ENCODE results near the gene SNED1.

SNED1 gene

DNA sequence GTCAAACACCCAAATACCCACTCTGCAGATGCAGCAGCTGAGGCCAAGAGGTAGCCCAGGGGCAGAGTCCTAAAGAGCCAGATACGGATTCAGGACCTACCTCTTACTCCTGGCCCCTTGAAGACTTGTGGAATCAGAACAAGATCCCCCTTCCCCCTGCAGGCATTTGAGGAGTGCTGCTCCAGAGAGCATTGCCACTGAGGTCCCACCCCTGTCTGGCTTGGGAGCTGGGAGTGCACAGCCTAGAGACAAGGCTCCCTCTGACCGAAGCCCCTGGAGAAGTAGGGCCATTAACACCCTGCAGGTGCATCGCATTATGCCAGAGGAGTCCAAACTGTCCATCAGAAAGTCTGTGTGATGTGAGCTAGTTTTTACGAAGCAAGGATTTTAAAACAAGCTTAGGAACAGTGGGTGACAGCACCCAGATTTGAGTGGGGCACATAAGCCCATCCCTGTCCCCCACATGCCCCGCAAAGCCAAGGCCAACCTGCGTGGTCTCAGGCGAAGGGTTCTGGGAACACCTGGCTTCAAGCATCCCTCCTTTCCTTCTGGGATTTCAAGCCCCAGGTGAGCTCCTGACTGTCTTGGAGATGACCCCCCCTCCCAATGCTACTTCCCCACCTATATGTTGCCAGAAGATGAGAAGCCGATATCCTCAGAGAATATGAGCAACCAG lies 55.3 kb downstream of the SNED1 start:
- Histone ChIP-seq H3K27ac (ENCODE audit: low read length) (no peak overlapping the region), H3K4me2 (ENCODE audit: insufficient read depth, low read length) (no peak overlapping the region), H4K20me1 (ENCODE audit: insufficient read depth, low read length) (peaks cover 5% of the 10 kb centered on the region; the same call in 1 of the 2 replicates), H3K9ac (ENCODE audit: low read depth, low read length) (no peak overlapping the region), H3K27me3 (ENCODE audit: insufficient read depth, low read length, poor library complexity) (no peaks in the 10 kb centered on the region), H3K9me3 (ENCODE audit: insufficient read depth, low read length, severe bottlenecking) (no peaks in the 10 kb centered on the region), H3K79me2 (ENCODE audit: insufficient read depth, low read length) (no peaks in the 10 kb centered on the region), H3K4me1 (ENCODE audit: insufficient read depth, low read length) (no peaks in the 10 kb centered on the region), H2AFZ (ENCODE audit: low read depth, low read length) (no peak overlapping the region), H3K4me3 (ENCODE audit: low read depth in 1 of 2, low read length in 2 of 2) (no peak overlapping the region), H3K36me3 (ENCODE audit: insufficient read depth, low read length) (no peaks in the 10 kb centered on the region)
- DNase-seq (no peak), ATAC-seq (ENCODE audit: insufficient read depth, low read depth) (no peak)
- no peak for TF ChIP-seq CTCF (IDR thresholded peaks at IDR 0.05; ENCODE audit: borderline replicate concordance, extremely low read depth, low read length, poor library complexity, severe bottlenecking)
- no peak for TF ChIP-seq EZH2 (IDR thresholded peaks at IDR 0.05; ENCODE audit: borderline replicate concordance, low read depth, low read length, severe bottlenecking)

- no peak for DNase-seq
- H4K20me1 ChIP-seq (ENCODE audit: insufficient read depth, low read length): no peaks in the 10 kb centered on the region
- no peak overlapping the region for H3K9ac ChIP-seq (ENCODE audit: low read depth, low read length)
- H3K4me3 ChIP-seq (ENCODE audit: low read depth in 1 of 2, low read length in 2 of 2): no peak overlapping the region
- H3K36me3 ChIP-seq (ENCODE audit: insufficient read depth, low read length): no peaks in the 10 kb centered on the region
- H3K9me3 ChIP-seq (ENCODE audit: insufficient read depth, low read length, severe bottlenecking): no peaks in the 10 kb centered on the region
- H3K4me1 ChIP-seq (ENCODE audit: insufficient read depth, low read length): no peaks in the 10 kb centered on the region
- H3K79me2 ChIP-seq (ENCODE audit: insufficient read depth, low read length): no peaks in the 10 kb centered on the region
- H3K27ac ChIP-seq (ENCODE audit: low read length): no peak overlapping the region
- TF ChIP-seq CTCF (IDR thresholded peaks at IDR 0.05; ENCODE audit: borderline replicate concordance, extremely low read depth, low read length, poor library complexity, severe bottlenecking): no peak
- TF ChIP-seq EZH2 (IDR thresholded peaks at IDR 0.05; ENCODE audit: borderline replicate concordance, low read depth, low read length, severe bottlenecking): no peak
- ATAC-seq (ENCODE audit: insufficient read depth, low read depth): no peak
- H2AFZ ChIP-seq (ENCODE audit: low read depth, low read length): no peak overlapping the region
- H3K4me2 ChIP-seq (ENCODE audit: insufficient read depth, low read length): no peak overlapping the region
- no peaks in the 10 kb centered on the region for H3K27me3 ChIP-seq (ENCODE audit: insufficient read depth, low read length, poor library complexity)
Observed at GRCh38 chr2:241061275-241061674, 62.9 kb downstream of the SNED1 start.

- Histone ChIP-seq H3K27me3 (ENCODE audit: insufficient read depth, low read length, poor library complexity) (no peaks in the 10 kb centered on the region), H3K9ac (ENCODE audit: low read depth, low read length) (no peak overlapping the region), H3K36me3 (ENCODE audit: insufficient read depth, low read length) (no peaks in the 10 kb centered on the region), H2AFZ (ENCODE audit: low read depth, low read length) (no peak overlapping the region), H3K4me1 (ENCODE audit: insufficient read depth, low read length) (no peaks in the 10 kb centered on the region), H3K4me3 (ENCODE audit: low read depth in 1 of 2, low read length in 2 of 2) (no peak overlapping the region), H3K79me2 (ENCODE audit: insufficient read depth, low read length) (no peaks in the 10 kb centered on the region), H3K4me2 (ENCODE audit: insufficient read depth, low read length) (no peak overlapping the region), H3K9me3 (ENCODE audit: insufficient read depth, low read length, severe bottlenecking) (no peaks in the 10 kb centered on the region), H3K27ac (ENCODE audit: low read length) (no peak overlapping the region), H4K20me1 (ENCODE audit: insufficient read depth, low read length) (no peaks in the 10 kb centered on the region; the same call in none of the 2 replicates)
- no peak for TF ChIP-seq EZH2 (IDR thresholded peaks at IDR 0.05; ENCODE audit: borderline replicate concordance, low read depth, low read length, severe bottlenecking)
- DNase-seq: no peak
- no peak for ATAC-seq (ENCODE audit: insufficient read depth, low read depth)
Observed at GRCh38 chr2:241062389-241063092, 64.1 kb downstream of the SNED1 start.

GRCh38 chr2:241063093-241063551 lies 64.7 kb downstream of the SNED1 start:
- Histone ChIP-seq H3K4me1 (ENCODE audit: insufficient read depth, low read length) (no peaks in the 10 kb centered on the region), H3K27ac (ENCODE audit: low read length) (no peak overlapping the region), H4K20me1 (ENCODE audit: insufficient read depth, low read length) (no peaks in the 10 kb centered on the region; the same call in none of the 2 replicates), H3K9ac (ENCODE audit: low read depth, low read length) (no peak overlapping the region), H3K27me3 (ENCODE audit: insufficient read depth, low read length, poor library complexity) (no peaks in the 10 kb centered on the region), H2AFZ (ENCODE audit: low read depth, low read length) (no peak overlapping the region), H3K36me3 (ENCODE audit: insufficient read depth, low read length) (no peaks in the 10 kb centered on the region), H3K4me3 (ENCODE audit: low read depth in 1 of 2, low read length in 2 of 2) (no peak overlapping the region), H3K79me2 (ENCODE audit: insufficient read depth, low read length) (no peaks in the 10 kb centered on the region), H3K9me3 (ENCODE audit: insufficient read depth, low read length, severe bottlenecking) (no peaks in the 10 kb centered on the region), H3K4me2 (ENCODE audit: insufficient read depth, low read length) (no peak overlapping the region)
- ATAC-seq (ENCODE audit: insufficient read depth, low read depth) (no peak), DNase-seq (no peak)
- no peak for TF ChIP-seq EZH2 (IDR thresholded peaks at IDR 0.05; ENCODE audit: borderline replicate concordance, low read depth, low read length, severe bottlenecking)
- TF ChIP-seq CTCF (IDR thresholded peaks at IDR 0.05; ENCODE audit: borderline replicate concordance, extremely low read depth, low read length, poor library complexity, severe bottlenecking): no peak
